HCT116 (cell line): ENCODE results near the gene SACM1L.

Experiments
- CBX3 ChIP-seq: IDR thresholded peaks from 2 replicates; pipeline ENCODE4 v1.6.1; 2012; ENCODE audit warnings: low read depth
- CEBPB ChIP-seq: IDR thresholded peaks from 2 replicates; pipeline ENCODE4 v1.6.1; 2012; ENCODE audit warnings: low read depth
- JUND ChIP-seq: IDR thresholded peaks from 2 replicates; pipeline ENCODE4 v1.6.1; 2012
- TF ChIP-seq, protein P1 (sequence below): IDR thresholded peaks from 2 replicates; pipeline ENCODE4 v1.6.1; 2012; ENCODE audit warnings: low read depth
- TF ChIP-seq, protein P2 (sequence below), 3 experiments: fragments of 200-600 bp in 1 of 3; sonication (generic) in 1 of 3; IDR thresholded peaks in 2 of 3; conservative IDR thresholded peaks in 1 of 3; 2 replicates each; pipeline ENCODE4 v1.5.1; 2012 to 2017; ENCODE audit warnings: low read depth in 2 of 3, low read length in 2 of 3, antibody characterized with exemption in 1 of 3, borderline replicate concordance in 1 of 3, control low read depth in 1 of 3, mild to moderate bottlenecking in 1 of 3, mixed read lengths in 1 of 3, mixed run types in 1 of 3, moderate library complexity in 1 of 3; ENCODE audit not compliant: insufficient read depth in 1 of 3

DNA sequence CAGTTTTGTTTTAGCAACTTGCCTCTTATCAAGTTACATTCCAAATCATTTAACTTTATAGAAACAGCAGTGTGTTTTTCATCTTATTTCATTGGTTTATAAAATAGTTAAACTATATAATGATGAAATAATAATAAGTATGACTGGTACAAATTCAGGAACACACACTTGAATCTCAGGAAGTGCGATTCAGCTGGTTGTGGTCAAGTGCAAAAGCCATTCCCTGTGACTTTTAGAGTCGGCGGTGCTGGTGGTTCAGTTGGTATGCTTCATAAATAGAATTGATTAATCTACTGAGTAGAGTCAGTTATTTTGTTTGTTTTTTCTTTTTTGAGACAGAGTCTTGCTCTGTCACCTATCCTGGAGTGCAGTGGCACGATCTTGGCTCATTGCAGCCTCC lies 22.7 kb downstream of the SACM1L start:
- TF ChIP-seq, protein P1, sequence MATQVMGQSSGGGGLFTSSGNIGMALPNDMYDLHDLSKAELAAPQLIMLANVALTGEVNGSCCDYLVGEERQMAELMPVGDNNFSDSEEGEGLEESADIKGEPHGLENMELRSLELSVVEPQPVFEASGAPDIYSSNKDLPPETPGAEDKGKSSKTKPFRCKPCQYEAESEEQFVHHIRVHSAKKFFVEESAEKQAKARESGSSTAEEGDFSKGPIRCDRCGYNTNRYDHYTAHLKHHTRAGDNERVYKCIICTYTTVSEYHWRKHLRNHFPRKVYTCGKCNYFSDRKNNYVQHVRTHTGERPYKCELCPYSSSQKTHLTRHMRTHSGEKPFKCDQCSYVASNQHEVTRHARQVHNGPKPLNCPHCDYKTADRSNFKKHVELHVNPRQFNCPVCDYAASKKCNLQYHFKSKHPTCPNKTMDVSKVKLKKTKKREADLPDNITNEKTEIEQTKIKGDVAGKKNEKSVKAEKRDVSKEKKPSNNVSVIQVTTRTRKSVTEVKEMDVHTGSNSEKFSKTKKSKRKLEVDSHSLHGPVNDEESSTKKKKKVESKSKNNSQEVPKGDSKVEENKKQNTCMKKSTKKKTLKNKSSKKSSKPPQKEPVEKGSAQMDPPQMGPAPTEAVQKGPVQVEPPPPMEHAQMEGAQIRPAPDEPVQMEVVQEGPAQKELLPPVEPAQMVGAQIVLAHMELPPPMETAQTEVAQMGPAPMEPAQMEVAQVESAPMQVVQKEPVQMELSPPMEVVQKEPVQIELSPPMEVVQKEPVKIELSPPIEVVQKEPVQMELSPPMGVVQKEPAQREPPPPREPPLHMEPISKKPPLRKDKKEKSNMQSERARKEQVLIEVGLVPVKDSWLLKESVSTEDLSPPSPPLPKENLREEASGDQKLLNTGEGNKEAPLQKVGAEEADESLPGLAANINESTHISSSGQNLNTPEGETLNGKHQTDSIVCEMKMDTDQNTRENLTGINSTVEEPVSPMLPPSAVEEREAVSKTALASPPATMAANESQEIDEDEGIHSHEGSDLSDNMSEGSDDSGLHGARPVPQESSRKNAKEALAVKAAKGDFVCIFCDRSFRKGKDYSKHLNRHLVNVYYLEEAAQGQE, result no peak
- TF ChIP-seq, protein P2, sequence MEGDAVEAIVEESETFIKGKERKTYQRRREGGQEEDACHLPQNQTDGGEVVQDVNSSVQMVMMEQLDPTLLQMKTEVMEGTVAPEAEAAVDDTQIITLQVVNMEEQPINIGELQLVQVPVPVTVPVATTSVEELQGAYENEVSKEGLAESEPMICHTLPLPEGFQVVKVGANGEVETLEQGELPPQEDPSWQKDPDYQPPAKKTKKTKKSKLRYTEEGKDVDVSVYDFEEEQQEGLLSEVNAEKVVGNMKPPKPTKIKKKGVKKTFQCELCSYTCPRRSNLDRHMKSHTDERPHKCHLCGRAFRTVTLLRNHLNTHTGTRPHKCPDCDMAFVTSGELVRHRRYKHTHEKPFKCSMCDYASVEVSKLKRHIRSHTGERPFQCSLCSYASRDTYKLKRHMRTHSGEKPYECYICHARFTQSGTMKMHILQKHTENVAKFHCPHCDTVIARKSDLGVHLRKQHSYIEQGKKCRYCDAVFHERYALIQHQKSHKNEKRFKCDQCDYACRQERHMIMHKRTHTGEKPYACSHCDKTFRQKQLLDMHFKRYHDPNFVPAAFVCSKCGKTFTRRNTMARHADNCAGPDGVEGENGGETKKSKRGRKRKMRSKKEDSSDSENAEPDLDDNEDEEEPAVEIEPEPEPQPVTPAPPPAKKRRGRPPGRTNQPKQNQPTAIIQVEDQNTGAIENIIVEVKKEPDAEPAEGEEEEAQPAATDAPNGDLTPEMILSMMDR (IDR thresholded peaks at IDR 0.05 in 2 of 3, conservative IDR thresholded peaks at IDR 0.05 in 1 of 3; ENCODE audit: borderline replicate concordance in 1 of 3, insufficient read depth in 1 of 3, low read depth in 2 of 3, low read length in 2 of 3), result no peak
- no peak for TF ChIP-seq JUND
- no peak for TF ChIP-seq CEBPB
- TF ChIP-seq CBX3, result no peak
